Measurements from ENCODE around the gene GRIK5. TPM values are rescaled to one million over a fixed set of nuclear protein-coding genes. Genes with fewer than 3 reads are reported as not detected.

Gene GRIK5
- total RNA-seq, 2 donors from 2014 or later = 22.3 to 24.8 TPM

GRCh38 chr19:42086770-42087550 lies 17.0 kb upstream of the GRIK5 start:
- ATAC-seq (ENCODE audit: insufficient number of reproducible peaks, low FRiP score, low read depth) (no peak), DNase-seq (ENCODE audit: low spot score) (no peak)
- no peak overlapping the region for H3K4me3 ChIP-seq
- H3K36me3 ChIP-seq = no peaks in the 10 kb centered on the region
- H3K4me1 ChIP-seq (ENCODE audit: control insufficient read depth in 1 of 2, low read depth in 2 of 2) = peaks cover 5 to 17% of the 10 kb centered on the region in 2 donors
- H3K27ac ChIP-seq = no peak overlapping the region
- TF ChIP-seq, protein P1, sequence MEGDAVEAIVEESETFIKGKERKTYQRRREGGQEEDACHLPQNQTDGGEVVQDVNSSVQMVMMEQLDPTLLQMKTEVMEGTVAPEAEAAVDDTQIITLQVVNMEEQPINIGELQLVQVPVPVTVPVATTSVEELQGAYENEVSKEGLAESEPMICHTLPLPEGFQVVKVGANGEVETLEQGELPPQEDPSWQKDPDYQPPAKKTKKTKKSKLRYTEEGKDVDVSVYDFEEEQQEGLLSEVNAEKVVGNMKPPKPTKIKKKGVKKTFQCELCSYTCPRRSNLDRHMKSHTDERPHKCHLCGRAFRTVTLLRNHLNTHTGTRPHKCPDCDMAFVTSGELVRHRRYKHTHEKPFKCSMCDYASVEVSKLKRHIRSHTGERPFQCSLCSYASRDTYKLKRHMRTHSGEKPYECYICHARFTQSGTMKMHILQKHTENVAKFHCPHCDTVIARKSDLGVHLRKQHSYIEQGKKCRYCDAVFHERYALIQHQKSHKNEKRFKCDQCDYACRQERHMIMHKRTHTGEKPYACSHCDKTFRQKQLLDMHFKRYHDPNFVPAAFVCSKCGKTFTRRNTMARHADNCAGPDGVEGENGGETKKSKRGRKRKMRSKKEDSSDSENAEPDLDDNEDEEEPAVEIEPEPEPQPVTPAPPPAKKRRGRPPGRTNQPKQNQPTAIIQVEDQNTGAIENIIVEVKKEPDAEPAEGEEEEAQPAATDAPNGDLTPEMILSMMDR (IDR thresholded peaks at IDR 0.05) = no peak
- no peaks in the 10 kb centered on the region for H3K9me3 ChIP-seq
- H3K27me3 ChIP-seq (replicated peaks; ENCODE audit: insufficient read depth) = no peaks in the 10 kb centered on the region

DNA sequence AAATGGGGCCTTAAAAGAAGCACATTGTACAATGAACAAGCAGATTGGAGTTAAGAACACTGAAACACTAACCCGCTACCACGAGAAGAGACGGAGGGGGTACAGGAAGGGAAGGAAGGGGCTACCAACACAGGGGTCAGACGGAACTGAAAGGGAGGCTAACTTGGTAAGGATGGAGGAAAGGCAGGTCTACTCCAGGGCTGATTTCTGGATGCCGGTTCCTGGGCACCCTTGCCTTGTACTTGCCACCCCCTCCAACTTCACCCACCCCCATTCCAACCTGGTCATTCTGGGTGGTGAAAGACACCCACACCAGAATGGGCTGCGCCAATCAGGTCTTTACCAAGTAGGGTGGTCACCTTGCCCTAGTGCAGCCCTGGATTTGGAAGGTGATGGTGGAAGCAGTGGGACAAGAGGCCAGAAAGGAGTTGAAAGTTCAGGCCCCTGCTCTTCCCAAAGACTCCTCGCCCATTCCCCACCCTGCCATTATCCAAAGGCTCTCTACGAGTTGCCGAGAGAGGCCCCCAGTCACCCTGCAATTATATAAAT lies 16.3 kb upstream of the GRIK5 start:
- ATAC-seq (ENCODE audit: insufficient number of reproducible peaks, low FRiP score, low read depth) = no peak
- Histone ChIP-seq H3K36me3 (peaks cover 7% of the 10 kb centered on the region), H3K27ac (no peak overlapping the region), H3K4me1 (ENCODE audit: control insufficient read depth in 1 of 2, low read depth in 2 of 2) (peaks cover 5 to 17% of the 10 kb centered on the region in 2 donors), H3K9me3 (no peaks in the 10 kb centered on the region), H3K27me3 (replicated peaks; ENCODE audit: insufficient read depth) (no peaks in the 10 kb centered on the region), H3K4me3 (no peak overlapping the region)
- TF ChIP-seq, protein P1 (IDR thresholded peaks at IDR 0.05) = no peak
- DNase-seq (ENCODE audit: low spot score) = no peak

DNA sequence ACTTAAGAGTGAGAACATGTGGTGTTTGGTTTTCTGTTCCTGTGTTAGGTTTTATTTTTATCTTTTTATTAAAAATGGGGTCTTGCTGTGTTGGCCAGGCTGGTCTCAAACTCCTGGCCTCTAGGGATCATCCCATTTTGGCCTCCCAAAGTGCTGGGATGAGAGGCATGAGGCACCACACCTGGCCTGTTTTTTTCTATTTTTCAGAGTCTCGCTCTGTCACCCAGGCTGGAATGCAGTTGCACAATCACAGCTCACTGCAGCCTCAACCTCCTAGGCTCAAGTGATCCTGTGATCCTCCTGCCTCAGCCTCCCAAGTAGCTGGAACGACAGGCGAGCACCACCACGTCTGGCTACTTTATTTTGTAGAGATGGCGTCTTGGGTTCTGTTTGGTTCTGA lies 13.5 kb upstream of the GRIK5 start:
- peaks cover 5 to 9% of the 10 kb centered on the region in 2 donors for H3K4me1 ChIP-seq (ENCODE audit: control insufficient read depth in 1 of 2, low read depth in 2 of 2)
- no peak overlapping the region for H3K27ac ChIP-seq
- no peaks in the 10 kb centered on the region for H3K27me3 ChIP-seq (replicated peaks; ENCODE audit: insufficient read depth)
- DNase-seq (ENCODE audit: low spot score) = no peak
- no peak overlapping the region for H3K4me3 ChIP-seq
- H3K36me3 ChIP-seq = peaks cover 34% of the 10 kb centered on the region
- no peaks in the 10 kb centered on the region for H3K9me3 ChIP-seq
- TF ChIP-seq, protein P1 (IDR thresholded peaks at IDR 0.05) = no peak
- ATAC-seq (ENCODE audit: insufficient number of reproducible peaks, low FRiP score, low read depth) = no peak

DNA sequence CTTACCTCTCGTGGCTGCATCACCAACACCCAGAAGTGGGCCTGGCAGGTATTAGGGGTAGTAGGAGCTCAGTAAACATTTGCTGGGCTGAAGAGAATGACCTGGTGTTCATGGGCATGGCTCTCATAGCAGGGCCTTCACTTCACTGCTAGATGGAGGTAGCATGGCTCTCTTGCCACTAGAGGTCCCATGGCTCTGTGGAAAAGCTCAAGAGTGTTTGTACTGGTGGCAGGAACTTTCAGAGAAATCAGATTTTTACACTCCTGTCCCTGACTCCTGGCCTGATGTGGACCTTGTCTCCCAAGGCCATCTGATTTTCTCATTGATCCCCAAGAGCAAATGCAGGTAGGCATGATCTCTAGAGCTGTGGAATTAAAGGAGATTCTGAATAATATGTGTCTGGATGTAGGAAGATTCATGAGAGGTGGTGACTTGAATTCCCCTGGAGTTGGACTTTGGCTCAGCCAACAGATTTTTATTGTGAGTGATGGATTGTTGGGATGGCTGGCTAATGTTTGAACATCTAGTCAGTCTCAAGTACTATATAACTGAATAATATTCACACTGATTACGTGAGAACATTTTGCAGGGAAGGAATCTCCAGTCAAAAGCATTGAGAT lies 11.7 kb upstream of the GRIK5 start:
- H3K4me3 ChIP-seq = no peak overlapping the region
- ATAC-seq (ENCODE audit: insufficient number of reproducible peaks, low FRiP score, low read depth) (no peak), DNase-seq (ENCODE audit: low spot score) (no peak)
- no peak overlapping the region for H3K27ac ChIP-seq
- peaks cover 0 to 14% of the 10 kb centered on the region in 2 donors for H3K4me1 ChIP-seq (ENCODE audit: control insufficient read depth in 1 of 2, low read depth in 2 of 2)
- H3K9me3 ChIP-seq = no peaks in the 10 kb centered on the region
- no peaks in the 10 kb centered on the region for H3K27me3 ChIP-seq (replicated peaks; ENCODE audit: insufficient read depth)
- TF ChIP-seq, protein P1 (IDR thresholded peaks at IDR 0.05) = no peak
- peaks cover 36% of the 10 kb centered on the region for H3K36me3 ChIP-seq

- ATAC-seq (ENCODE audit: insufficient number of reproducible peaks, low FRiP score, low read depth) (no peak), DNase-seq (ENCODE audit: low spot score) (no peak)
- TF ChIP-seq, protein P1 (IDR thresholded peaks at IDR 0.05) = no peak
- Histone ChIP-seq H3K27ac (no peak overlapping the region), H3K27me3 (replicated peaks; ENCODE audit: insufficient read depth) (no peaks in the 10 kb centered on the region), H3K4me3 (no peak overlapping the region), H3K36me3 (peaks cover 36% of the 10 kb centered on the region), H3K4me1 (ENCODE audit: control insufficient read depth in 1 of 2, low read depth in 2 of 2) (peaks cover 0 to 17% of the 10 kb centered on the region in 2 donors), H3K9me3 (no peaks in the 10 kb centered on the region)
Observed at GRCh38 chr19:42080764-42081375, 10.9 kb upstream of the GRIK5 start.
